Peyer's patch (tissue), 4 donors: ENCODE results near the gene TAS2R7.

Experiments
- CTCF ChIP-seq, 6 experiments: fragments of 450-650 bp in 4 of 6; fragments of 200-600 bp in 2 of 6; sonication (generic) in 1 of 6; IDR thresholded peaks; one replicate each; pipeline ENCODE4 v1.5.1; 2017 to 2019; ENCODE audit warnings: antibody characterized with exemption in 6 of 6, mild to moderate bottlenecking in 3 of 6, moderate library complexity in 1 of 6
- POLR2A ChIP-seq, 2 donors: fragments of 450-650 bp; IDR thresholded peaks; one replicate each; pipeline ENCODE4 v1.5.1; 2017; ENCODE audit warnings: antibody characterized with exemption in 2 of 2, mild to moderate bottlenecking in 2 of 2, moderate library complexity in 2 of 2

GRCh38 chr12:10849425-10849878 lies 47.0 kb upstream of the TAS2R7 start, which contains the start of gene PRR4:
- no peak for TF ChIP-seq POLR2A (IDR thresholded peaks at IDR 0.05)
- no peak for TF ChIP-seq CTCF (IDR thresholded peaks at IDR 0.05)
